GM20000 (cell line): ENCODE data around the gene CTNND2.

Experiments used
- DNase-seq: peaks from one replicate; pipeline ENCODE4 v3.0.0; 2012; ENCODE audit warnings: low spot score
- CTCF ChIP-seq: IDR thresholded peaks from 2 replicates; pipeline ENCODE4 v1.5.1; 2012; ENCODE audit warnings: mild to moderate bottlenecking, control low read depth; ENCODE audit errors: extremely low read depth, missing control alignments

CTNND2 gene

DNA sequence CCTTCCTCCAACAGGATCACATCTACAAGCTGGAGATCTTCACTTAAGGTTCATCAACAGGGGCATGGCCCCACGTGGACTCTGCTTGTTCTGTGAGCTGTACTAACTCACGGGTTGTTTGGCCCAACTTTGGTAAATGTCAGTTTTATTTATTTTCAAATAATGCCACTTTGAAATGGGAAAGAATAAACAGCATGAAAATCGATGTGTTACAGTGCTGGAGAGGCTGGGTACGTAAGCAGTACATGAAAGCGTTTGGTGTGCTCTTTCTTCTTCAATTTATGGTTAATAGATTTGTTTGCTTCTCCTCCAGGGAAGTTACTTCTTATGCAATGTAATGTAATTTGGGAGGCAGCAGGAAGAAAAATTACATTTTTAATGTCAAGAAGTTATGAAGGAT, 753.3 kb downstream of the CTNND2 start:
- DNase-seq, result no peak
- TF ChIP-seq CTCF, result no peak

- no peak for DNase-seq
- TF ChIP-seq CTCF, result no peak
Measured at GRCh38 chr5:11148810-11149539, 755.3 kb downstream of the CTNND2 start.

DNA sequence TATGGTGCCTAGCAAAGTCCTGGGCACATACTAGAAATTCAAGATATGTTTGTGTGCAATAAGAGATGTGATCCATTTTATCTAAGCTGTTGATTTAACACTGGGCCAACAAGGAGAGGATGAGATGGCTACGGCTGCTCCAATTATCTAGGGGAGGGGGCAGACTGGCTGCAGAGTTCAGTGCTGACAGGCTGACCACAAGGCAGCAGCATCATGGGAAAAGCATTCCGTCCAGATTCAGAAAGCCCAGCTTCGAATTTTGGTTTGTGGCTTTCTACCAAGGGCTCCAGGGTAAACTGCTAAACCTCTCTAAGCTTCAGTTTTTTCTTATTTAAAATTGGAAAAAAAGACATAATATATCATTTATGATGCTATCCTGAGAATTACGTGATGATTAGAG, 758.1 kb downstream of the CTNND2 start:
- TF ChIP-seq CTCF, result no peak
- DNase-seq, result no peak

DNA sequence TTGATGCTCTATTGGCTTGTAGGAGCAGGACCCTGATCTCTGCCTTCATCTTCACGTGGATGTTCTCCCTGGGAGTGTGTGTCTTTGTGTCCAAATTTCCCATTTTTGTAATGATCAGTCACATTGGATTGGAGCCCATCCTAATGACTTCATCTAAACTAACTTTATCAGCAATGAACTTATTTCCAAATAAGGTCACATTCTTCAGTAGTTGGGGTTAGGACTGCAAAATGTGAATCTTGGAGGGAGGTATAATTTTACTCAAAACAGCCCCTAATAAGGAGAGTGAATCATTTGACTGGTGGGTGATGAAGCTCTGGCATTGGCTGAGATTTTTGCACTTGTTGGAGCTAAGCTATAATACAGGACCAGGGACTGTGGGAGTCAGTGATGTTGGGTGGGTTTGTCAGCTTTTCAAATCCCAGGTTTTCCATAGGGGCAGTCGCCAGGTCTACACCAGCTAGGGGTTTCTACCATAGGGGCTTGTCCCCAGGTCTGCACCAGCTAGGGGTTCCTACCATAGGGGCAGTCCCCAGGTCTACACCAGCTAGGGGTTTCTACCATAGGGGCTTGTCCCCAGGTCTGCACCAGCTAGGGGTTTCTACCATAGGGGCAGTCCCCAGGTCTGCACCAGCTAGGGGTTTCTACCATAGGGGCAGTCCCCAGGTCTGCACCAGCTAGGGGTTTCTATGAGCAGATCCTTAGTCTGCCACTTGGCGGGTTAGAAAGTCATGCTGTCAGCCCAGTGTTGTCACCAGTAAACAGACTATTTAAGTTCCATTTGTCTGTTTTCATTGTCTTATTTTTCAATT, 760.6 kb downstream of the CTNND2 start:
- DNase-seq, result no peak
- TF ChIP-seq CTCF, result no peak

DNA sequence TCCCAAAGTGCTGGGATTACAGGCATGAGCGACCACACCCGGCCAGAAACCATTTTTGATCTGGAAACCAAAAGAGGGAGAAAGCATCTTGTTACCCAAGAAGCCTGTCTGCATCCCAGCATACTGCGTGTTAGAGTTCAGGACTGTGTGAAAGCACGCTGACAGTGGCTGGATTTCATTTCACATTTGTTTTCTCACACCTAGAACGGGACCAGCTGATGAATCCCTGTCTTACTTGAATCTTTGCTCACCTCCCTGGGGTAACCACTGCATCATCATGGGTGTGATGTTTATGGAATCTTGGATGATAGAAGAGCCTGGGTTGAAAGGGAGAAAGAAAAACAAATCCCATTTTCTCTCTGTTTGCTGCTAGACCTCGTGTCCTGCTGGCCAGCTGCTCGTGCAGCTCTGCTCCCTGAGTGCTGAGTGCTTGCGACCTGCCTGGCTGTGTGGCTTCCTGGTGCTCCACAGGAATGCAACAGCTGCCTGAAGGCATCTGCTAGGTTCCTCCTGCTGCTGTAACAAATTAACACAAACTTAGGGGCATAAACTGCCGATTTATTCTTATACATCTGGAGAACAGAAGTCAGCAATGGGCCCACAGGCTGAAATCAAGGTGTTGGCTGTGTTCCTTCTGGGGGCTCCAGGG, 764.9 kb downstream of the CTNND2 start:
- no peak for DNase-seq
- TF ChIP-seq CTCF, result no peak

DNA sequence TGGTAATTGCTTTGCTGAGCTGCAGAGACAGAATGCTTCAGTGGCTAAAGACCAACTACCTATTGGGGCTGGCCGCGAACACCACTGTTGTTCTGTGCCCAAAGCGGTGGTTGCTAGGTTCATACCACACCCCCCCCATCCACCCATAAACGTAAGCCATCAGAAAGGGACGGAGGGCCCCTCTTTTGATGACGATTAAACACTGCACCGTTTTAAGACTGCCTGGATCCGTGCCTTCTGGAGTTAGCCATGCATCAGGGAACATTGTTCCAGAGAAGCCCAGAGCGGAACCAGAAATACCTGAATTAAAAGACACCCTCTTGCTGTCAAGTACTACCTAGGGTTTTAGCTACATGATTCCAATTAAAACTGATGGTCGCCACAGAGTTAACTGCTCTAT, 774.1 kb downstream of the CTNND2 start:
- no peak for DNase-seq
- TF ChIP-seq CTCF, result no peak

GRCh38 chr5:11128021-11128420, 776.2 kb downstream of the CTNND2 start:
- TF ChIP-seq CTCF, result no peak

More at GRCh38 chr5:11128021-11128420, 776.2 kb downstream of the CTNND2 start:
- no peak for DNase-seq
